ENCODE results near the gene HOXC11.

Gene HOXC11

GRCh38 chr12:53961025-53961761 lies 11.7 kb upstream of the HOXC11 start:
- DNase-seq (ENCODE audit: extremely low read depth, low read depth) = no peak
- TF ChIP-seq CTCF (IDR thresholded peaks at IDR 0.05; ENCODE audit: low read depth, low read length) = no peak; the same call in 1 of the 2 replicates

- DNase-seq (ENCODE audit: extremely low read depth, low read depth) = no peak
These were observed 9.9 kb upstream of the HOXC11 start for GRCh38 chr12:53963005-53963404.

GRCh38 chr12:53963434-53964314 lies 9.3 kb upstream of the HOXC11 start:
- DNase-seq (ENCODE audit: extremely low read depth, low read depth) = no peak
- TF ChIP-seq CTCF (IDR thresholded peaks at IDR 0.05; ENCODE audit: low read depth, low read length) = no peak

More at GRCh38 chr12:53963005-53963404, 9.9 kb upstream of the HOXC11 start:
- TF ChIP-seq CTCF (IDR thresholded peaks at IDR 0.05; ENCODE audit: low read depth, low read length) = no peak

GRCh38 chr12:53964315-53964713 lies 8.6 kb upstream of the HOXC11 start:
- DNase-seq (ENCODE audit: extremely low read depth, low read depth) = no peak
- TF ChIP-seq CTCF (IDR thresholded peaks at IDR 0.05; ENCODE audit: low read depth, low read length) = no peak

GRCh38 chr12:53965281-53966084 lies 7.4 kb upstream of the HOXC11 start:
- no peak for TF ChIP-seq CTCF (IDR thresholded peaks at IDR 0.05; ENCODE audit: low read depth, low read length)
- no peak for DNase-seq (ENCODE audit: extremely low read depth, low read depth)

GRCh38 chr12:53966085-53966384 lies 6.9 kb upstream of the HOXC11 start:
- no peak for TF ChIP-seq CTCF (IDR thresholded peaks at IDR 0.05; ENCODE audit: low read depth, low read length)
- DNase-seq (ENCODE audit: extremely low read depth, low read depth) = no peak
